Epithelial cell of proximal tubule (primary cell): ENCODE measurements around the gene ZDHHC11B. TPM values are rescaled to one million over a fixed set of nuclear protein-coding genes. Genes with fewer than 3 reads are reported as not detected.
"Not testable (repeated sequence)": the region's sequence is repeated elsewhere in the genome, so short reads cannot be mapped to it uniquely, and the experiment has no call there.

Experiments used
- DNase-seq: peaks from one replicate; pipeline ENCODE4 v3.0.0-alpha.2; 2011; ENCODE audit warnings: low read depth
- H3K4me3 ChIP-seq: 2 replicates; pipeline ENCODE4 v1.5.1; 2011; ENCODE audit warnings: low read depth, mild to moderate bottlenecking, low read length
- total RNA-seq: library from RNA; depleted of rRNA; stranded (reverse); fragments of >200 nt; gene quantifications from 2 replicates; pipeline ENCODE4 v1.2.3, GENCODE V29; 2015
- TF ChIP-seq, protein P1 (sequence below): conservative IDR thresholded peaks from 2 replicates; pipeline ENCODE4 v1.5.1; 2012; ENCODE audit warnings: low read depth, mild to moderate bottlenecking, low read length

ZDHHC11B gene, protein sequence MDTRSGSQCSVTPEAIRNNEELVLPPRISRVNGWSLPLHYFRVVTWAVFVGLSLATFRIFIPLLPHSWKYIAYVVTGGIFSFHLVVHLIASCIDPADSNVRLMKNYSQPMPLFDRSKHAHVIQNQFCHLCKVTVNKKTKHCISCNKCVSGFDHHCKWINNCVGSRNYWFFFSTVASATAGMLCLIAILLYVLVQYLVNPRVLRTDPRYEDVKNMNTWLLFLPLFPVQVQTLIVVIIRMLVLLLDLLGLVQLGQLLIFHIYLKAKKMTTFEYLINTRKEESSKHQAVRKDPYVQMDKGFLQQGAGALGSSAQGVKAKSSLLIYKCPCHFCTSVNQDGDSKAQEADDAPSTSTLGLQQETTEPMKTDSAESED
- total RNA-seq = 0.29 TPM in 1 of 2 replicates, not detected in the other

DNA sequence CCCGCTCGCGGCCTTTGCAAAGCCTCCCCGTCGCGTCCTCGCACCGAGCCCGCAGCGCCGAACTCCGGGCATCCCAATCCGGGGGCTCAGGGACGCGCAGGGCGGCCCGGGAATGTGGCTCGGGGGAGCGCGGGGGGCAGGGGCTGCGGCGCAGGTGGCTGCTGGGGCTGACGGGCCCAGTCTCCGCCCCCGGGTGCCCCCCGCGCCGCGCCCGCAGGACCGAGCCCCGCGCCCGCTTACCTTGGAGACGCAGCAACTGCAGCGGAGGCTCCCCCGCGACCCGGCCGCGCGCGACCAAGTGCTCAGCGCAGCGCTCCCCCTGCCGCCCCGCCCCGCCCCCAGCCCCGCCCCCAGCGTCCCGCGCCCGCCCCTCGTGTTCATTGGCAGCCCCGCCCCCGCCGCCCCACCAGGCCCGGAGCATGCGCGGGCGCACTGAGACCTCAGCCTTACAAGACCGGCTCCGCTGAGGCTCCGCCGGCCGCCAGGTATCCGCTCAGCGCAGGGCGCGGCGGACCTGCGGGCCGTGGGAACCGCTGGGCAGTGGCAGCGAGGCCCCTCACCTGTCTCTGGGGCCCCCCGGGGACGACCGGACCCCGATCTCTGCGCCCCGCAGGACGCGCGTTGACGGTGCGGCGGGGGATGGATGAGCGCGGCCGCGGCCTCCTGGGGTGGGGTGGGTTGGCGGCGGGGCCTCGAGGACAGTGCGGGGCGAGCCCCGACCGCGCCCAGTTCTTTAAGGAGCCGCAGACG lies at the start of gene ZDHHC11B:
ZDHHC11B (minus strand) TSS at position 302 of the 750 bp plus-strand sequence. CDS start 17,810 bp downstream, outside the sequence.
- H3K4me3 ChIP-seq = peak within 1 kb of the TSS; percentile 56
- not testable (repeated sequence) for DNase-seq

DNA sequence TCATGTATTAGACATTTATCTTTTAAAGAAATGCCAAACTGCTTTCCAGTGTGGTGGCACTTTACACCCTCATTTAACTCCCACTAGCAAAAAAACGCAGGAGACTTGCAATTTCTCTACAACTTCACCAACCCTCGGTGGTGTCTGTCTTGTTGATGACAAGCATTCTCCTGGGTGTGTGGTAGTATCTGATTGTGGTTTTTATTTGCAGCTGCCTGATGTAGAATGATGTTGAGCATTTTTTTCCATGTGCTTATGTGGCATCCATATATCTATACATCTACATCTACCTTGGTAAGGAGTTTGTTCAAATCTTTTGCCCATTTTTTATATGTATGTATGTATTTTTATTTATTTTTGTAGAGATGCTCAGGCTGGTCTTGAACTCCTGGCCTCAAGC lies 49.5 kb upstream of the ZDHHC11B start:
- DNase-seq, H3K4me3 ChIP-seq: not testable (repeated sequence)

DNA sequence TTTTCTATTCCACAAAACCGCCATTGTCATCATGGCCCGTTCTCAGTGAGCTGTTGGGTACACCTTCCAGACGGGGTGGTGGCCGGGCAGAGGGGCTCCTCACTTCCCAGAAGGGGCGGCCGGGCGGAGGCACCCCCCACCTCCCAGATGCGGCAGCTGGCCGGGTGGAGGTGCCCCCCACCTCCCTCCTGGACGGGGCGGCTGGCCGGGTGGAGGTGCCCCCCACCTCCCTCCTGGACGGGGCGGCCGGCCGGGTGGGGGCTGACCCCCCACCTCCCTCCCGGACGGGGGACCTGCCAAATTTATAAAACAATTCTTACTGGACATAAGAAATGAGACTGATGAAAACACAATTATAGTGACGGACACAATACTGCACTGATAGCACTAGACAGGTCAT lies 43.7 kb upstream of the ZDHHC11B start:
- H3K4me3 ChIP-seq, DNase-seq: not testable (repeated sequence)

DNA sequence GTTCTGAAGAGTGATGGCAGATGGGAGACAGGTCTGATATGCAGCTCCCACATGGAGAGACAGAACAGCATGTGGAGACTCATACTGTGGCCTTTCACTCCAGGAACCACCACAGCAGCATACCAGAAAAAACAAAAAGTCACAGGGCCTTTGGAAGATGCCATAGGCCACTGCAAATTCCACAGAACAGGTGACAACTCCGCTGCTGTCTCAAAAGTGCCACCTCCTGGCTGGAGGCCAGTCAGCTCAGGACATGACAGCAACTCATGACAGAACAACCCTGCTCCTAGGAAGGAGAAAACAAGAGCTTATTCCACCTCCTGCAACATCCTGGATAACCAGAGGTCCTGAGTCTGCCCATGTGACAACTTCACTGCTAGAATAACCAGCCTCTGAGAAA lies 41.0 kb upstream of the ZDHHC11B start:
- not testable (repeated sequence) for H3K4me3 ChIP-seq, DNase-seq

DNA sequence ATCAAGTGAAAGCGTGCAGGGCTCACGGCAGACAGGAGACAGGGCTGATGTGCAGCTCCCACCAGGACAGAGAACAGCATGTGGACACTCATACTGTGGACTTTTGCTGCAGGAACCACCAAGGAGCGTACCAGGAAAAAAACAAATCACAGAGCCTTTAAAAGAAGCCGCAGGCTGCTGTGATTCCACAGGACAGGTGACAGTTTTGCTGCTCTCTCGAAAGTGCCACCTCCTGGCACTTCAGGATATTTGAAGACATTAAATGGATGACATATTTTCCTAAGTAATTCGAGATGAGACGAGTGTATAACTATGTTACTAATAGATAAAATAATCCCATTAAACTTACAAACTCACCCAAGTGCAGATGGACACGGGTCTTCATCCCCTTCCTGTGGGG lies 37.0 kb upstream of the ZDHHC11B start:
- H3K4me3 ChIP-seq = no peak overlapping the region
- TF ChIP-seq, protein P1, sequence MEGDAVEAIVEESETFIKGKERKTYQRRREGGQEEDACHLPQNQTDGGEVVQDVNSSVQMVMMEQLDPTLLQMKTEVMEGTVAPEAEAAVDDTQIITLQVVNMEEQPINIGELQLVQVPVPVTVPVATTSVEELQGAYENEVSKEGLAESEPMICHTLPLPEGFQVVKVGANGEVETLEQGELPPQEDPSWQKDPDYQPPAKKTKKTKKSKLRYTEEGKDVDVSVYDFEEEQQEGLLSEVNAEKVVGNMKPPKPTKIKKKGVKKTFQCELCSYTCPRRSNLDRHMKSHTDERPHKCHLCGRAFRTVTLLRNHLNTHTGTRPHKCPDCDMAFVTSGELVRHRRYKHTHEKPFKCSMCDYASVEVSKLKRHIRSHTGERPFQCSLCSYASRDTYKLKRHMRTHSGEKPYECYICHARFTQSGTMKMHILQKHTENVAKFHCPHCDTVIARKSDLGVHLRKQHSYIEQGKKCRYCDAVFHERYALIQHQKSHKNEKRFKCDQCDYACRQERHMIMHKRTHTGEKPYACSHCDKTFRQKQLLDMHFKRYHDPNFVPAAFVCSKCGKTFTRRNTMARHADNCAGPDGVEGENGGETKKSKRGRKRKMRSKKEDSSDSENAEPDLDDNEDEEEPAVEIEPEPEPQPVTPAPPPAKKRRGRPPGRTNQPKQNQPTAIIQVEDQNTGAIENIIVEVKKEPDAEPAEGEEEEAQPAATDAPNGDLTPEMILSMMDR = no peak
- DNase-seq = no peak

DNA sequence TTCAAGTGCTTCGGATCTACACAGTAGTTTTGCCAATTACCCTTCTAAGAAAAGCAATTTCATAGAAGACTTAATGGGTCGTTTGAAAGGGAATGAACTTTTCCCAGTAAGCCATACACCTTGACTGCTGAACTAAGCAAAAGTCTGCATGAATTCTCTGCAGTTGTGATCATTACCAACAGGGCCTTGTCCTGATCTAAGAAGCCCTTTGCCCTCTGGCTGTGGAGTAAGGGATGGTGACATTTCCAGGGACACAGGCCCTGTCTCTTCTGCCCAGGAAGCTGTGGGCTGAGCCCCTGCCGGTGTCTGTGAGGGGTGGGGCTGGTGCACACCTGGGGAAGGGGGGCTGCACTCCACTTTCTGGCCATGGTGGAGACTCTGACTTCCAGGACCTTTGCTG lies 35.7 kb upstream of the ZDHHC11B start:
- TF ChIP-seq, protein P1 = no peak
- DNase-seq = no peak

DNA sequence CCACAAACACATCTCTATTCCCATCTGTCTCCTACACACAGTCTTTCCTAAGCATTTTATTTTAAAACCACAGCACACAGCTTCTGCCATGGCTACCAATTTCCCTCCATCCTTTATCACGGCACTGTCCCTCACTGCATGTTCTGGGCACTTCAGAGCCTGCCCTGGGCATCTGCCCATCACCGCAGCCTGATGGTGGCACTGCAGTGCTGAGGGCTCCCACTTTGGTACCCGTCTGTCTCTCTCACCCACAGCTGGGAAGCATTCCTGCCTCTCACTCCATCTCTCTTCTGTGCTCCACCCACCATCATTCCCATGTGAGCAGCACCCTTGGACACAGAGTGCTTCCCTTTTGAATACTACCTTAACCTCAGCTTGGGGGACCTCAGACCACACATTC lies 34.5 kb upstream of the ZDHHC11B start:
- no peak for DNase-seq
- TF ChIP-seq, protein P1 = no peak
- H3K4me3 ChIP-seq = no peak overlapping the region

More for the DNA sequence above, 35.7 kb upstream of the ZDHHC11B start:
- H3K4me3 ChIP-seq = no peak overlapping the region

DNA sequence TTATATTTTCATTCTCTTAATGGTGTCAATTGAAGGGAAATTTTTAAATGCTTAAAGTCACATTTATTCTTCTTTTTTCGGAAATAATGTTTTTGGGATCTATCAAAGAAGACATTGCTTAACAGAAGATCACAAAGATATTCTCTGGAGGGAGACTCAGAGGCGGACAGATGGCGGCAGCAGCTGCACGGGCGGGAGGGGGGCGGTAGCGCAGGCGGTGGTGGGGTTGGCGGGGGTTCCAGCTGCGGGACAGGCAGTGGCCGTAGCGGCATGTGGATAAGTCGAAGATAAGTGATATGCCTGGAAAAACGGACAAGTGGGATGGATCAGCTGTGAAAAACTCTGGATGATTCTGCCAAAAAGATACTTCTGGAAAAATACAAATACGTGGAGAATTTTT lies 31.6 kb upstream of the ZDHHC11B start:
- TF ChIP-seq, protein P1 = no peak
- DNase-seq = no peak
- no peak overlapping the region for H3K4me3 ChIP-seq

DNA sequence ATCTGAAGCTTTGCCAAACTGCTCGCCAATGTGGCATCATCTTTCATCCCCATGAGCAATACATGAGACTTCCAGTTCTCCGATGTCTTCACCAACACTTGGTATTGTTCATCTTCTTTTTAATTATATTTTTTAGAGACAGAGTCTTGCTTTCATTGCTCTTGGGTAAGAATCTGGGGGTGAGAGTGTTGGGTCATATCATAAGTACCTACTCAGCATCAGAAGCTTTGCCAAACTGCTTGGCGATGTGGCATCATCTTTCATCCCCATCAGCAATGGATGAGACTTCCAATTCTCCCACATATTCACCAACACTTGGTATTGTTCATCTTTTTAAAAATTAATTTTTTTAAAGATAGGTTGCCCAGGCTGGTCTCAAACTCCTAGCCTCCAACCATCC lies 30.9 kb upstream of the ZDHHC11B start:
- no peak overlapping the region for H3K4me3 ChIP-seq
- TF ChIP-seq, protein P1 = no peak
- no peak for DNase-seq

DNA sequence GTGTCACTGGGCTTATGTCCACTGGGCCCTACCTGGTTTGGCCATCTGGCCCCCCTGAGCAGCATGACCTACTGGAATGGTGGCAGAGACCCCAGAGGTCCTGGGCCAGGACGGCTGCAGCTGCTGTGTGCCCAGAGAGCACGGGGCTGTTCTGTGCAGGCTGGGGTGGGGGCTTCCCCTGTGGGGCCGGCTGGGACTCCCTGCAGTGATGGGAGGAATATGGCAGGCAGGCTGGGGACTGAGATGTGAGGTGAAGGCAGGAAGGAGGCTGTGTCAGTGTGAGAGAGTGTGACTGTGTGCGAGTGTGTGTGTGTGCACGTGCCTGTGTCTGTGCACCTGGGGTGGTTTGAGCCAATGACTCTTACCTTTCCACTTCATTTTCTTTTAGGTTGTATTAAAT lies 29.0 kb upstream of the ZDHHC11B start:
- DNase-seq, H3K4me3 ChIP-seq: not testable (repeated sequence)

DNA sequence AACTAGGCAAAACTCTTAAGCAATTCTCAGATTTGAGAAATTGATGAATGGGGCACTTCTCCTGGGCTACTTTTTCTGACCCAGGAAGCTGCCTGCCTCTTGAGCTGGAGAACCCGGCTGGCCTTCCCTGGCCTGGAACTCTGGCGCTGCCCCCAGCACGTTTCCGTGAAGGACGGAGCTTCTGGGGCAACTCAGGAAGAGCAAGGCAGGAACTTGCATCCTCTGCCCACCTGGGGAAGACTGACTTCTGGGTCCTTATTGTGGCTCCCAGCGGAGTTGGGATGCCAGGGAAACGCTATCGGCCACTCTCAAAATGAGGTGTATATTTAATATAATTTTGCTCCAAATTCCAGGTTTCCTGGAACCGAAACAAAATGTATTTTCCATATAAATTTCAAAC lies 26.9 kb upstream of the ZDHHC11B start:
- DNase-seq, H3K4me3 ChIP-seq: not testable (repeated sequence)

DNA sequence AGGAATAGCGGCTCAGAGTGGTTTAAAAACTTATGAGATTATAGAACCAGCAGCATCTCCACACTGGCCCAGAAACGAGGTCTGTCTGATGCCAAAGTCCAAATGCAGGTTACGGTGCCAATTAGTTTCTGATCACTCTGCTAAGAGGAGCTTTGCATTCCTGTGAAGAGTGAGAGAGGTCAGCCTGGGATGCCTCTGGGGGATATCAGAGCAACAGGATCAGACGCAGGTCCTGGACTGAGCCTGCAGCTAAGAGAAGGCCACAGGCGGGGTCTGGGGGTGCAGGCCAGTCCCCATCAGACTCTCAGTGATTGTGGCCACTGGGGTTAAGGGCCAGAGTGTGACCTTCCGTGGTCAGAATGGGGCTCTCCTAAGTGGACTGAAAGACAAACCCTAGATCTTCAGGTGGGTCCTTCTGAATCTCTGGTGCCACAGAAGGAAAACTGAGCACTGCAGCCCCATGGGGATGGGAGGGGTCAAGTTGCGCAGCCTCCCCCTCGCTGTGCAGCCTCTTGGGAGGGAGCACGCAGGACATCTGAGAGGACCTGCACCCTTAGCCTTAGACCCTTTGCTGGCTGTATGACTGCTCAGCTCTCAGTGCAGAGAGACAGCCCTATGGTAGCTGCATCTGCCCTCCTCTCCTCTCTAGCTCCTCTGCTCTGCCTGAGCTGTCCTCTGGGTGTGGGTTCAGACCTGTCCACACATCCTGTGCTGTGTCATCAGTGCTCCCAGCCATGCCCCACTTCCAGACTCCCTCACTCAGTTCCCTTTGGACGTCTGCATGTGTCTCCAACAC lies 23.4 kb upstream of the ZDHHC11B start:
- not testable (repeated sequence) for H3K4me3 ChIP-seq, DNase-seq
